ENCODE data around the gene HCK.

The HCK gene

GRCh38 chr20:32130352-32130751 is 78.3 kb downstream of the HCK start:
- no peak for DNase-seq (ENCODE audit: low spot score)

- no peak for DNase-seq (ENCODE audit: low spot score)
Observed at GRCh38 chr20:32130965-32131364, 78.9 kb downstream of the HCK start.

- no peak for DNase-seq (ENCODE audit: low spot score)
Observed at GRCh38 chr20:32132911-32133549, 81.0 kb downstream of the HCK start.

GRCh38 chr20:32134026-32134425 is 82.0 kb downstream of the HCK start:
- DNase-seq (ENCODE audit: low spot score): no peak

GRCh38 chr20:32135983-32136515 is 84.0 kb downstream of the HCK start:
- no peak for DNase-seq (ENCODE audit: low spot score)

- DNase-seq (ENCODE audit: low spot score): no peak
Observed at GRCh38 chr20:32138921-32139320, 86.9 kb downstream of the HCK start.

GRCh38 chr20:32139947-32140346 is 87.9 kb downstream of the HCK start:
- DNase-seq (ENCODE audit: low spot score): no peak

- DNase-seq (ENCODE audit: low spot score): no peak
Observed at GRCh38 chr20:32140603-32141002, 88.6 kb downstream of the HCK start.

GRCh38 chr20:32141465-32141980 is 89.5 kb downstream of the HCK start:
- DNase-seq (ENCODE audit: low spot score): no peak

- no peak for DNase-seq (ENCODE audit: low spot score)
Observed at GRCh38 chr20:32142088-32142487, 90.0 kb downstream of the HCK start.

- DNase-seq (ENCODE audit: low spot score): no peak
Observed at GRCh38 chr20:32142991-32143390, 90.9 kb downstream of the HCK start.

- no peak for DNase-seq (ENCODE audit: low spot score)
Observed at GRCh38 chr20:32144898-32145662, 93.0 kb downstream of the HCK start.

- DNase-seq (ENCODE audit: low spot score): no peak
Observed at GRCh38 chr20:32149566-32150170, 97.6 kb downstream of the HCK start.

GRCh38 chr20:32150291-32150848 is 98.3 kb downstream of the HCK start:
- no peak for DNase-seq (ENCODE audit: low spot score)

Measured in kidney capillary endothelial cell (primary cell).